Nephron progenitor cell (in vitro differentiated cells): Measurements from ENCODE around the gene FAM120A.

Source experiments
- DNase-seq: peaks from one replicate; pipeline ENCODE4 v3.0.0; 2021
- H3K27ac Mint-ChIP-seq: 2 replicates; pipeline ENCODE4 v1.8.0; 2021; ENCODE audit warnings: mild to moderate bottlenecking, moderate library complexity, mixed read lengths
- H3K27me3 Mint-ChIP-seq: 2 replicates; pipeline ENCODE4 v1.8.0; 2021; ENCODE audit warnings: mild to moderate bottlenecking, low read depth, mixed read lengths; ENCODE audit not compliant: poor library complexity
- H3K36me3 Mint-ChIP-seq: 2 replicates; pipeline ENCODE4 v1.8.0; 2021; ENCODE audit warnings: low read depth, mixed read lengths
- H3K4me1 Mint-ChIP-seq: 2 replicates; pipeline ENCODE4 v1.8.0; 2021; ENCODE audit warnings: mixed read lengths
- H3K4me3 Mint-ChIP-seq: 2 replicates; pipeline ENCODE4 v1.8.0; 2021; ENCODE audit warnings: mild to moderate bottlenecking, moderate library complexity, mixed read lengths
- H3K9me3 Mint-ChIP-seq: 2 replicates; pipeline ENCODE4 v1.8.0; 2021; ENCODE audit warnings: mild to moderate bottlenecking, moderate library complexity, mixed read lengths
- CTCF ChIP-seq: fragments of 200-600 bp; sonication (generic); IDR thresholded peaks from 2 replicates; pipeline ENCODE4 v1.5.0; 2021; ENCODE audit warnings: antibody characterized with exemption

The FAM120A gene

GRCh38 chr9:93549611-93550010 lies 98.1 kb downstream of the FAM120A start:
- TF ChIP-seq CTCF = no peak
- Mint-ChIP-seq H3K9me3 (no peaks in the 10 kb centered on the region), H3K4me3 (no peak overlapping the region)

DNA sequence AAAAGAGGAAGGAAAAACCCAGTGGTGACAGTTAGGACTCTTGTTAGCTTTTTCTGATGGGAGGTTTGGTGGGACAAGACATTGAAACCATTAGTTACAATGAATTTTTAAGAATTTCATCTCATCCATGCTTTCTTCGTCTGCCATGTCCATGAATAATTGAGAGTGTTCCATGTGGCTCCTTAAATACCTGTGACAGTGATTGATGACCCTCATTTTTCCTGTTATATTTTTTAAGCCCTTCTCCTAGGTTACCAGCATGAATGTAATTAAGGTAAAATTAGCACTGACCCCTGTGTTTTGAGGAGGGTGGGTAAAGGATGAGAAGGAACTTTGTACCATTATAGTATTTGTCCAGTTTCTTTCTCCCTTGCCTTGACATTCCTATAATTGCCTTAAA lies 101.4 kb downstream of the FAM120A start:
- Mint-ChIP-seq H3K27me3 (no peaks in the 10 kb centered on the region), H3K36me3 (peaks cover 64% of the 10 kb centered on the region), H3K27ac (no peak overlapping the region), H3K9me3 (no peaks in the 10 kb centered on the region), H3K4me3 (no peak overlapping the region), H3K4me1 (no peaks in the 10 kb centered on the region)
- no peak for DNase-seq
- no peak for TF ChIP-seq CTCF

More at GRCh38 chr9:93549611-93550010, 98.1 kb downstream of the FAM120A start:
- Mint-ChIP-seq H3K36me3 (peaks cover 65% of the 10 kb centered on the region), H3K27me3 (no peaks in the 10 kb centered on the region), H3K27ac (peak overlapping the region; percentile 68), H3K4me1 (no peaks in the 10 kb centered on the region)
- DNase-seq = no peak

- H3K27ac Mint-ChIP-seq = no peak overlapping the region
- no peaks in the 10 kb centered on the region for H3K27me3 Mint-ChIP-seq
- peaks cover 5% of the 10 kb centered on the region for H3K4me1 Mint-ChIP-seq
- TF ChIP-seq CTCF = no peak
- no peak overlapping the region for H3K4me3 Mint-ChIP-seq
- DNase-seq = no peak
- H3K36me3 Mint-ChIP-seq = peaks cover 66% of the 10 kb centered on the region
- H3K9me3 Mint-ChIP-seq = no peaks in the 10 kb centered on the region
Measured at GRCh38 chr9:93555370-93555769, 103.9 kb downstream of the FAM120A start.

DNA sequence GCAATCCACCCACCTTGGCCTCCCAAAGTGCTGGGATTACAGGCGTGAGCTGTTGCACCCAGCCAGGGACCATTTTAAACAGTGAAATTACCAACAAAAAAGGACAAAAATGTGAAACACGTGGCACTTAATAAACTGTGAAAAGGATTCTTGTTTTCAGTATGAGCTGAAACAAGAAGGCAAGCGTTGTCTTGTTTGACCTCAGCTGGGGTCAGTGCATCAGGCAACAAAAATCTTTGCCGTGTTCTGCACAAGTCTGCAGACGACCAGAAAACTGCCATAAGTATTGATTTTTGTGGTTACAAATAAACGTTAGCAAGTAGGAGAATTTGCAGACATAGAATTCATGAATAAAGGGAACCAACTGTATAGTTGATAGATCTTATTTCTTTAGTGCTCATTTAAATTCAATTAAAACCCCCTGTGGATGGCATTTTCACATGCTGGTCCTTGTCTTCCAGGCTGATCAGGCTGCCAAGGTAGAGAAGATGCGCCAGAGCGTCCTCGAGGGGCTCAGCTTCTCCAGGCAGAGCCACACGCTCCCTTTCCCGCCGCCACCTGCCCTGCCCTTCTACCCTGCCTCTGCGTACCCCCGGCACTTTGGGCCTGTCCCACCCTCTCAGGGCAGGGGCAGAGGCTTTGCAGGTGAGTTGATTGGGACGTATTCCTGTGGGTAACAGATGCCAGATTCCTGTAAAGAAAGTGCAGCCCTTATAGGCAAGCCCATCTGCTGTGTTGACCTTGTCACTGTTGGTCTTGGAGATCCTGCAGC lies 106.1 kb downstream of the FAM120A start:
- no peak for DNase-seq
- H3K27me3 Mint-ChIP-seq = no peaks in the 10 kb centered on the region
- no peaks in the 10 kb centered on the region for H3K9me3 Mint-ChIP-seq
- no peak for TF ChIP-seq CTCF
- no peak overlapping the region for H3K4me3 Mint-ChIP-seq
- H3K27ac Mint-ChIP-seq = no peak overlapping the region
- H3K36me3 Mint-ChIP-seq = peaks cover 56% of the 10 kb centered on the region
- H3K4me1 Mint-ChIP-seq = peaks cover 5% of the 10 kb centered on the region

DNA sequence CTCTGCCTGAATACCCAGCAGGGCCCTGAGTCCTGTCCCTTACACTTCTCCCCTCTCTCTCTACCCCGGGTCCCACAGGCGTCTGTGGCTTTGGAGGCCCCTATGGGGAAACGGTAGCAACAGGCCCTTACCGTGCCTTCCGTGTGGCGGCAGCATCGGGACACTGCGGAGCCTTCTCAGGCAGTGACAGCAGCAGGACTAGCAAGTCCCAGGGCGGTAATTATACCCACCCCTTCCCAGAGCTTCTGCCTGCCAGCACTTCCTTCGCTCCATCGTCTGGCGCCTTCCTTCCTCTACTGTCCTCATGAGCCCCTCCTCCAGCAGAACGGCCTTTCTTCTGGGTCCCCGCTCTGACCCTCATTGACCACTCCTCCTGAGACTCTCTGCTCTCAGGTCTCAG lies 107.0 kb downstream of the FAM120A start:
- no peak overlapping the region for H3K4me3 Mint-ChIP-seq
- H3K36me3 Mint-ChIP-seq = peaks cover 58% of the 10 kb centered on the region

More for the DNA sequence above, 107.0 kb downstream of the FAM120A start:
- Mint-ChIP-seq H3K27ac (peak overlapping the region; percentile 96), H3K9me3 (no peaks in the 10 kb centered on the region), H3K27me3 (no peaks in the 10 kb centered on the region), H3K4me1 (peaks cover 5% of the 10 kb centered on the region)
- no peak for TF ChIP-seq CTCF
- no peak for DNase-seq
